UCSD-AML1 (cell line): ENCODE data around the gene NDST4.

Source experiments
- DNase-seq: peaks from one replicate; lab custom pipeline; 2025; ENCODE audit not compliant: unreplicated experiment; lab: John Stamatoyannopoulos, UW

The NDST4 gene

DNA sequence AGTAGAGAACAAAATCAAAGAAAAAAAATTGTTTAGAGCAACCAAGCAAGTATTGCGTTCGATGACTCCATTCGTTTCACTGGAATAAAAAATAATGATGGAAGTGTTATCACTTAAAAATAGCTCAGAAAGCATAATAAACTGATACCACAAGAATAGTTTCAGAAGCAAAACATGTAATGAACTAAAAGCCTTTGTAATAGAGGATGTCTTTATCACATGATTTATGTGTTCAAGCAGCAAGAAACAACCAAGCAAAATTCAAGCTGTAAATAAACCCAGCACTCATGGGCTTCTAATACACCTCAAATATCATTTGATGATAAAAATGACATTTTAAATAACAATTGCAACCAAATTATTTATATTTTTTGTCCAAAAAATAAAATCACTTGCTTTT, 192.2 kb downstream of the NDST4 start:
- no peak for DNase-seq

DNA sequence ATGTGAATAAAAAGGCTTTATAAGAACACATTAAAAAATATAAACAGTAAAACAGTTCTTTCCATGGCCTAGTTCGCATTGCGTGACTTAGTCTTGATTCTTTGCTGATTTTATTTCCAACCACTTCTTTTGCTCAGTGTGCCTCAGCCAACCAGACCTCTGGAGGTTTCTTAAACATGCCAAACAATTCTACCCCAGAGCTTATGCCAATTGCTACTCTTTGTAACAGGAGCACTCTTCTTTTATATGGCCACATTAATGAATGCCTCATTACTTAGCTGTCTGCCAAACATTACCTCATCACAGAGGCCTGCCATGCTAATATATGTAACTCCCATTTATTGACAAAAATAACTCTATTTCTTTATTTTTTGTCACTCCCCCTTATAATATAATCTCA, 202.3 kb downstream of the NDST4 start:
- DNase-seq = no peak

DNA sequence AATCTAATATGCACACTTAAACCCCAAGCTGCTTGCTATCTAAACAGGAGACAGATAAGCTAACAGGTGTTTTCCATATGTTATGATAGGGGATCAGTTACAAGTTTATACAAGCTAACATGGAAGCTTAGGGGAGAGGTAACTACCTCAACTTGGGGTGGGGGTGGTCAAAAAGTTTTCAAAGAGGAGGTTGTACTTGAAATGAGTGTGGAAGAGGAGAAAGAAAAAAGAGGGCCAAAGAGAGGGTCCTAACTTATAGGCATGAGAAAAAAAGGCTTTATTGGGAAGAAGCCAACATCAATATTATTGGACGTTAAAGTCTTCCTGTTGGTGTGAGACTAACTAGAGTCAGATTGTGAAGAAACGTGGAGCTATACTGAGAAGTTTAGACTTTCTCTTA, 205.9 kb downstream of the NDST4 start:
- DNase-seq = no peak

GRCh38 chr4:114905017-114905416, 208.4 kb downstream of the NDST4 start:
- DNase-seq = no peak

- DNase-seq = no peak
Observed at GRCh38 chr4:114900934-114901333, 212.5 kb downstream of the NDST4 start.

DNA sequence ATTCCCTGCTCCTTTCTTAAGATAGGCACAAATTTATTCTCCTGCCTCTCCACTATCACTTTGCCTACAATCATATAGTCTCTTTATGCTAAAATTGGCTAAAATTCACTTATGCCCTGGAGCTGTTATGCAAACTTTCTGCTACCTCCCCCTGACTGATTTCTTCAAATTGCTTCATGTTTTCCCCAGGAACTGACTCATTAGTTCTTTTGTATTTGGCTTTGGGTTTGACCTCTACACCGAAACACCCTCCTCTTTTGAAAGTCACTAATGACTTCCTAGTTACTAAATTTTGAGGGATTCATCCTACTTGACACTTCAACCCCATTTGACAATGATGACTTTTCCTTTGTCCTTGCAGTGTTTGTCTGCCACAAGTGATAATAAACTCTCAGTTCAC, 222.6 kb downstream of the NDST4 start:
- no peak for DNase-seq

GRCh38 chr4:114886761-114887160, 226.7 kb downstream of the NDST4 start:
- DNase-seq = no peak

- no peak for DNase-seq
Observed at GRCh38 chr4:114883641-114884040, 229.8 kb downstream of the NDST4 start.

DNA sequence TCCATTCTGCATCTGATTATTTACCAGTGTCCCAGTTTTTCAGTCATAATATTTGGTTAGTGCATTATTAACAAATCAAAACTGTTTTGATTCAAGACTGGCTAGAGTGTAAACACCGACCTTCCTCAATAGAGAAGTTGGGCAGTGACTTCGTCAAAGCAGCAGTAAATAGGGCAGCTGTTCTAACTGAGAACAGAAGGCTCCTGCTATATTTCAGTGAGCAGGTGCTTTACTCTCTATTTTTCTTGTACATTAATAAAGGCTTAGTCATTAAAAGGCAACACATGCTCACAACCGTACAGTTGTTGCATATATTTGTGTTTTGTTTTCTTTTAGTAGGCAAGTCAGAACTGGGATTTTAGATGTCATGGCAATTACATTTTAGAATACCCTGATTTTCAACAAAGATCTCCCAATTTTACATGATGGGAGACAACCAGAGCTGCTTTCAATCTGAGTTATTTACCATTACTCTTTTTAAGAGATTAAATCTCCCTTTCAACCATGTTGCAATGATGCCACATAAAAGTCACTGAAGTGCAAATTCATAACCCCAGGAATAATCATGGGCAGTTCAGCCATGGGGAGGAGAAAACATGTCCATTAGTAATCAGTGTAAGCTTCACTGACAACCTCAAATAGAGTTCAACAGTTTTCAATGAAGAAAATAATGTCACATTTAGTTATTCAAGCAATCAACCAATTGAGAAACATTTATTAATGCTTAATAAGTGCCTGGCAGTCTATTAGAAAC, 233.3 kb downstream of the NDST4 start:
- no peak for DNase-seq

GRCh38 chr4:114875630-114876029, 237.8 kb downstream of the NDST4 start:
- DNase-seq = no peak

DNA sequence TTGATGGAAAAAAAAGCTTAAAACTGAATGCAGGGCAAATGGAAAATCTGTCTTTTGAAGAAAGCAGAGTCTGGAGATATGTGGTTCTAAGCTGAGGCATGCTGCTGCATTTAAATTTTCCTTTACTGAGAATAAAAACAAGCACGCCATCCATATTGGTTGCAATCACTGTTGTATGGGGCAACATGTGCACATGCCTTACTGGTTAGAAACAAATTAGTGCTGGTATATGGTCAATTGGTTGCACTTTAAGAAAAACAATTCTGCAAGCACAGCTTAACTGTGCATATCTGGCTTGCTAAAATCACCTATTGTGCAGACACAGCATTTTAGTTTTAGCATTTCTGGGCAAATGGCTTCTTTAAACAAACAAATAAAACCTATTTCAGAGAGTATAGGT, 239.1 kb downstream of the NDST4 start:
- no peak for DNase-seq

GRCh38 chr4:114870987-114871386, 242.4 kb downstream of the NDST4 start:
- DNase-seq = no peak

DNA sequence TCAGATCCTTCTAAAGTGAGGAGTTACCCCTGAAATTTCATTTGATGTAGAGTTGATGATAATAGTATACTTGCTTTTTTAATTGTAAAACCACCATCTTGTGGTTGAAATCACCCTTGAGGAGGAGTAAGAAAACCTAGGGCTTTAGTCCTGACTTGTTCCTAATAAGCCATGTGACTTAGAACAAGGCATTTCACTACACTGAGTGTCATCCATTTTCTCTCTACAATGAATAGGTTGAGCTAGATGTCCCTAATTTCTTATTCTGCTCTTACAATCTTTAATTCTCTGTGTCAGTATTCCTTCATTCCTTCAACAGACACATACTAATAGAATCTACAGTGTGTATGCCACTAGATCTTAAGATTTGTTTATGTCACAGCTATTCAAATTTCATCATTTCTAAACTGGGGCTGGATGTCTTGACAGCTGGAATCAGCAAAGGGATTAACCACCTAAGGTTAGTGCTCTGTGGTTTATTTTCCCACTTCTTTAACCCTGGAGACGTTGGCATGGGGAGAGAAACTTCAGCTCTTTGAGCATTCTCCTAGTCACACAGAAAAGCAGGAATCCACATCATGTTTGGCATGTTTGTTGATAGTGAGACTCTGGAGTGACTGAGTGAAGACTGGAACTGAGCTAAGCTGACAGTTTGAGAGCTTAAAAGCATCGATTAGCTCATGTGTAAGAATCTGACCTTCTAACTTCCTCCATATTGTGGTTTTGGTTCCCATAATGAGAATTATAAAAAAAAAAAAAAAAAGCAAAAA, 246.3 kb downstream of the NDST4 start:
- no peak for DNase-seq

- DNase-seq = no peak
Observed at GRCh38 chr4:114864060-114864459, 249.4 kb downstream of the NDST4 start.

- no peak for DNase-seq
Observed at GRCh38 chr4:114860786-114861185, 252.6 kb downstream of the NDST4 start.

DNA sequence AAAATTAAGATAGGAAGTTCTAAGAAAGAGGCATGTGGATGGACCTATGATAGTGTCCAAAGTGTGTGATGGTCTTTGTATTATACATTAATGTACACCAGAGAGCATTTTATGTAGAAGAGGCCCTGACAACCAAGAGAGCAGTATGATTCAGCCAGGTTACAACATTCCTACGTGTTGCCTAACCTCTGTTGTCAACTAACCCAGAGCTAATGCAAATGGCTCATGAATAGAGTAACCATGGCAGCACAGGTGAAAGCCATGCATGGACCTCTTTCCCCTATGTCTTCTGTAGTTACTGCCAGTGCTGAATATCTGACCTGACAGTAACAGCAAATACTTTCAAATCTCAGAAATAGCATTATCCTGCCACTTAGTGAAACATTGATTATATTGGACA, 255.6 kb downstream of the NDST4 start:
- no peak for DNase-seq

DNA sequence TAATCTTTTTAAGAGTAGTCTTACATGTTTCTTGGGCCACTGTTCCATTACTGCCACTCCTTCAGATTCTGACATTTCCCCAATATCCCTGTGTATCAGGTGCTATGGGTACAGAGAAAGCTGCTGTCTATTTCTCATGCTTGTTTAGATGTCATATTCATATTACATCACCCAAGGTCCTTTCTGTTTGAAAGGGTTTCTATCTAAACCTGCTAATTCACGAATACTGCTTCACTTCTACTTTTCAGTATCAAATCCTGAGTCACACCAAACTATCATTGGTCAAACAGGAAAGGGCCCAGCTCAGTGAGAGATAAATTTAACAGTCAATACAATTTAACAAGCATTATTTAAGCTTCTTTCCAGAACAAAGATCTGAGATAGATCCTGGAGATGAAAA, 273.4 kb downstream of the NDST4 start:
- DNase-seq = no peak

DNA sequence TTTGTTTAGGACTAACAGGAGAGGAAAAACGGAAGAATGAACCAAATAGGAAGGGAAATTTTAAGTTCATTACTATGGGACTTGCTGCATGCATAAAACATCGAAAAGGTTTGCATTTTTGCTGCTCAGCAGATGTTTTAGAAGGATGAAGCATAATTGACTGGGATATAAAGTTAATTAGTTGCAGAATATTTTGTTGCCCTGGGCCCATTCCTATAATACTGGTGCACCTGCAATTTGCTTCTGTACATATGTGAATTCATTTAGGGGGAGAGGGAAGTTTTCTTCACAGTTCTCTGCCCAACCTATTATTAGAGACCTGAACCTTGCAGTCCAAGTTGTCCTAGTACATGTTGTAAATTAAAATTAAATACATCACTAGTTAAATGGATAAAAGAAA, 282.8 kb downstream of the NDST4 start:
- no peak for DNase-seq

GRCh38 chr4:114827651-114828050, 285.8 kb downstream of the NDST4 start:
- no peak for DNase-seq

- DNase-seq = no peak
Observed at GRCh38 chr4:114815760-114816159, 297.7 kb downstream of the NDST4 start.

GRCh38 chr4:114813961-114814360, 299.5 kb downstream of the NDST4 start:
- no peak for DNase-seq

DNA sequence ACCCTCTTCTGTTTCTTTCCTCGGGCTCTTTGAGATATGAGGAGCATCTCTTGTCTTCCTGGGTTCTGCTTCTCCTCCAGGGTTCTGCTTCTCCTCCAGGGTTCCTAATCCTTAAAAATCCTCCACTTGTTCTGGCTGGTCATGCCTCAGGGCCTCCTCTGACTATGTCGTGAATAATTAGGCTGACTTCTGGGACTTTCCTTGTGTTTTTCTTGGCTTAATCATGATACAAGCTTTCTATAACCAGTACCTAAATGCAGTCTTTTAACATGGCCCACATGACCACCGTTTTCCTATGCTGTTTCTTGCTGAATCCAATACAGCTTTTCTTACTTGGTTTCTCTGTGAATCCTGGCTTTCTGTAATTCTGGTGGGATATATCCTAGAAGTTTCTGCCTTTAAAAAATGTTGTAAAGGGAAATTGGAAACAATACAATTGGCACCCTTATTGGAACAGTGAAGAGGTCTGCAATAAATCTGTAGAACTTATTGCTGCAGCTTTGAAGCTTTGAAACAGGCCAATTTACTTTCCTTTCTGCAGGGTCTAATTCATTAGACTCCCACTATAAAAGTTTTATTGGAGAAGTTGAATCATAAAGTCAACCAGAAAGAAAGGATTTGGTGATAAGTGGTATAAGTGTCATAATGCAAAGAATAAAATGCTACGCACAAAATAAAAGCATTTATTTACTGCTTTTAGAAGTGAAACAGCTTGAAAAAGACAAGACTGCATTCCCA, 301.7 kb downstream of the NDST4 start:
- no peak for DNase-seq
